GM12878 (cell line): Measurements from ENCODE around the gene RENBP. TPM values are rescaled to one million over a fixed set of nuclear protein-coding genes. Genes with fewer than 3 reads are reported as not detected.
A peak's percentile ranks its signal among the peaks of the same experiment; 100 is the strongest.

Experiments
- BHLHE40 ChIP-seq, 2 experiments: fragments of 450-650 bp in 1 of 2; IDR thresholded peaks; 2 replicates each; pipeline ENCODE4 v1.6.1; 2011 to 2017; ENCODE audit warnings: low read depth in 2 of 2, borderline replicate concordance in 1 of 2, improper control_type of control experiment in 1 of 2, low read length in 1 of 2, mild to moderate bottlenecking in 1 of 2
- HDAC6 ChIP-seq: fragments of 200-600 bp; sonication (generic); IDR thresholded peaks from one replicate; pipeline ENCODE4 v1.8.0; 2017; ENCODE audit warnings: antibody characterized with exemption; ENCODE audit not compliant: unreplicated experiment
- KLF5 ChIP-seq: fragments of 450-650 bp; IDR thresholded peaks from 2 replicates; pipeline ENCODE4 v1.6.1; 2014; ENCODE audit warnings: mild to moderate bottlenecking; ENCODE audit not compliant: partially characterized antibody
- PAX8 ChIP-seq: fragments of 450-650 bp; IDR thresholded peaks from 2 replicates; pipeline ENCODE4 v1.6.1; 2017; ENCODE audit warnings: mild to moderate bottlenecking, moderate library complexity
- polyA plus RNA-seq, 11 experiments: library from polyadenylated mRNA; depleted of rRNA in 4 of 11; unstranded in 6 of 11; stranded (reverse) in 5 of 11; fragments of >200 nt; fragmentation: Nextera tagmentation in 4 of 11; fragmentation: Illumina TruSeq in 1 of 11; extraction: Ambion mirVana in 4 of 11; extraction: Trizol in 1 of 11; gene quantifications; 1 replicate in 1 of 11; 2 replicates in 10 of 11; pipeline versions ENCODE4 v1.2.1 to v1.2.3, GENCODE V29; 2011 to 2016; ENCODE audit warnings: inconsistent platforms in 2 of 11, missing spikeins in 2 of 11, low read depth in 1 of 11
- total RNA-seq, 4 experiments: library from RNA; depleted of rRNA in 3 of 4; stranded (reverse); fragments of >200 nt in 3 of 4; fragmentation: Illumina TruSeq in 1 of 4; extraction: Trizol in 1 of 4; gene quantifications; 2 replicates each; pipeline versions ENCODE4 v1.2.1 to v1.2.3, GENCODE V29; 2013 to 2021
- TF ChIP-seq, protein P1 (sequence below): fragments of 450-650 bp; formaldehyde crosslinking; IDR thresholded peaks from 2 replicates; pipeline ENCODE4 v1.4.0; 2022; ENCODE audit warnings: mild to moderate bottlenecking, moderate library complexity
- TF ChIP-seq, protein P2 (sequence below): IDR thresholded peaks from 2 replicates; pipeline ENCODE4 v1.6.1; 2012; ENCODE audit warnings: mild to moderate bottlenecking, low read depth, low read length

Gene RENBP
- total and polyA plus RNA-seq, 10 of the 15 experiments (the other 5 are each of a cell fraction or from before 2014, with no cell fraction given) = 0.36 to 4.9 (median 1.8) TPM; not detected in 3

DNA sequence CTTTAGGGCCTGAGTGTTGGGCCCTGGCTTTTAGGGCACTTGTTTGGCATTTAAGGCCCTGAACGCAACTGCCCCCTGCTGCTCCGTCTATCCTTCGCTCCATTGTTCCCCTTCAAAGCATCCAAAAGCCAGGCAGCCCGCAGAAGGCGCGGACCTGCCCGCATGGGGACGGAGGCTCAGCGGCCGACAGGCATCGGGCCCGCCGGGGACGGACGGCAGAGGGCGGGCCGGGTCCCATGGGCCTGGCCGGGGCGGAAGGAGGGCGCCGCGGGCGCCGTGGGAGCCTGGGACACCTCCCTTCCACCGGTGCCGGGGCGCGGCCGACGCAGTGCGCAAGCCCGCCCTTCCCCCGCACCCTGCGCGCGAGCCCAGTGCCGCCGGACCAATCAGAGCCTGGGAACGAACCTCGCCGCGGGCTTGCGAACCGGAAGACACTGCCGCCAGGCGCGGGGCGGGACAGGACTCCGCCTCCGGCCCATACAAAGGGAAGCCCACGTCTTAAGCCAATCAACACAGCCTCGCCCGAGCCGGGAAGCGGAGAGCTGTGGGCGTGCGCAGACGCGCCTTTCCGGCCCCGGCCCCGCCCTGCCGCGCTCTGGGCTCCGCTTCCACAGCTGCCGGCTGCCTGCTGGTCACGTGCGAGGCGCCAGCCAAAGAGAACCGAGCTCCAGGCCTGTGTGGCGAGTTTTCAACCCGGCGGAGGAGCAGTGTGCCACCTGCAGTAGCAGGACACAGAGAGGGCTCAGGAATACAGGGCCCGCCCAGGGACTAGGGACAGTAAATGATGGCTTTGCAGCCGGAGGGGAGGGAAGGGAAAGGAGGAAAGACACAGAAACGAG, 16.3 kb downstream of the RENBP start (continued):
- TF ChIP-seq, protein P1, sequence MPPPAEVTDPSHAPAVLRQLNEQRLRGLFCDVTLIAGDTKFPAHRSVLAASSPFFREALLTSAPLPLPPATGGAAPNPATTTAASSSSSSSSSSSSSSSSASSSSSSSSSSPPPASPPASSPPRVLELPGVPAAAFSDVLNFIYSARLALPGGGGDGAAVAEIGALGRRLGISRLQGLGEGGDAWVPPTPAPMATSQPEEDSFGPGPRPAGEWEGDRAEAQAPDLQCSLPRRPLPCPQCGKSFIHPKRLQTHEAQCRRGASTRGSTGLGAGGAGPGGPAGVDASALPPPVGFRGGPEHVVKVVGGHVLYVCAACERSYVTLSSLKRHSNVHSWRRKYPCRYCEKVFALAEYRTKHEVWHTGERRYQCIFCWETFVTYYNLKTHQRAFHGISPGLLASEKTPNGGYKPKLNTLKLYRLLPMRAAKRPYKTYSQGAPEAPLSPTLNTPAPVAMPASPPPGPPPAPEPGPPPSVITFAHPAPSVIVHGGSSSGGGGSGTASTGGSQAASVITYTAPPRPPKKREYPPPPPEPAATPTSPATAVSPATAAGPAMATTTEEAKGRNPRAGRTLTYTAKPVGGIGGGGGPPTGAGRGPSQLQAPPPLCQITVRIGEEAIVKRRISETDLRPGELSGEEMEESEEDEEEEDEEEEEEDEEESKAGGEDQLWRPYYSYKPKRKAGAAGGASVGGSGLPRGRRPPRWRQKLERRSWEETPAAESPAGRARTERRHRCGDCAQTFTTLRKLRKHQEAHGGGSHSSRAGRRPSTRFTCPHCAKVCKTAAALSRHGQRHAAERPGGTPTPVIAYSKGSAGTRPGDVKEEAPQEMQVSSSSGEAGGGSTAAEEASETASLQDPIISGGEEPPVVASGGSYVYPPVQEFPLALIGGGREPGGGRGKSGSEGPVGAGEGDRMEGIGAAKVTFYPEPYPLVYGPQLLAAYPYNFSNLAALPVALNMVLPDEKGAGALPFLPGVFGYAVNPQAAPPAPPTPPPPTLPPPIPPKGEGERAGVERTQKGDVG (CRISPR knock-in tag) = no peak
- TF ChIP-seq BHLHE40 (IDR thresholded peaks at IDR 0.05; ENCODE audit: borderline replicate concordance in 1 of 2, low read depth in 2 of 2, low read length in 1 of 2) (peak; percentile 84 to 94), KLF5 (peak; percentile 46), HDAC6 (no peak), PAX8 (no peak)
- TF ChIP-seq, protein P2, sequence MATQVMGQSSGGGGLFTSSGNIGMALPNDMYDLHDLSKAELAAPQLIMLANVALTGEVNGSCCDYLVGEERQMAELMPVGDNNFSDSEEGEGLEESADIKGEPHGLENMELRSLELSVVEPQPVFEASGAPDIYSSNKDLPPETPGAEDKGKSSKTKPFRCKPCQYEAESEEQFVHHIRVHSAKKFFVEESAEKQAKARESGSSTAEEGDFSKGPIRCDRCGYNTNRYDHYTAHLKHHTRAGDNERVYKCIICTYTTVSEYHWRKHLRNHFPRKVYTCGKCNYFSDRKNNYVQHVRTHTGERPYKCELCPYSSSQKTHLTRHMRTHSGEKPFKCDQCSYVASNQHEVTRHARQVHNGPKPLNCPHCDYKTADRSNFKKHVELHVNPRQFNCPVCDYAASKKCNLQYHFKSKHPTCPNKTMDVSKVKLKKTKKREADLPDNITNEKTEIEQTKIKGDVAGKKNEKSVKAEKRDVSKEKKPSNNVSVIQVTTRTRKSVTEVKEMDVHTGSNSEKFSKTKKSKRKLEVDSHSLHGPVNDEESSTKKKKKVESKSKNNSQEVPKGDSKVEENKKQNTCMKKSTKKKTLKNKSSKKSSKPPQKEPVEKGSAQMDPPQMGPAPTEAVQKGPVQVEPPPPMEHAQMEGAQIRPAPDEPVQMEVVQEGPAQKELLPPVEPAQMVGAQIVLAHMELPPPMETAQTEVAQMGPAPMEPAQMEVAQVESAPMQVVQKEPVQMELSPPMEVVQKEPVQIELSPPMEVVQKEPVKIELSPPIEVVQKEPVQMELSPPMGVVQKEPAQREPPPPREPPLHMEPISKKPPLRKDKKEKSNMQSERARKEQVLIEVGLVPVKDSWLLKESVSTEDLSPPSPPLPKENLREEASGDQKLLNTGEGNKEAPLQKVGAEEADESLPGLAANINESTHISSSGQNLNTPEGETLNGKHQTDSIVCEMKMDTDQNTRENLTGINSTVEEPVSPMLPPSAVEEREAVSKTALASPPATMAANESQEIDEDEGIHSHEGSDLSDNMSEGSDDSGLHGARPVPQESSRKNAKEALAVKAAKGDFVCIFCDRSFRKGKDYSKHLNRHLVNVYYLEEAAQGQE = no peak
